ENCODE data around the gene C3orf52.

C3orf52 gene

DNA sequence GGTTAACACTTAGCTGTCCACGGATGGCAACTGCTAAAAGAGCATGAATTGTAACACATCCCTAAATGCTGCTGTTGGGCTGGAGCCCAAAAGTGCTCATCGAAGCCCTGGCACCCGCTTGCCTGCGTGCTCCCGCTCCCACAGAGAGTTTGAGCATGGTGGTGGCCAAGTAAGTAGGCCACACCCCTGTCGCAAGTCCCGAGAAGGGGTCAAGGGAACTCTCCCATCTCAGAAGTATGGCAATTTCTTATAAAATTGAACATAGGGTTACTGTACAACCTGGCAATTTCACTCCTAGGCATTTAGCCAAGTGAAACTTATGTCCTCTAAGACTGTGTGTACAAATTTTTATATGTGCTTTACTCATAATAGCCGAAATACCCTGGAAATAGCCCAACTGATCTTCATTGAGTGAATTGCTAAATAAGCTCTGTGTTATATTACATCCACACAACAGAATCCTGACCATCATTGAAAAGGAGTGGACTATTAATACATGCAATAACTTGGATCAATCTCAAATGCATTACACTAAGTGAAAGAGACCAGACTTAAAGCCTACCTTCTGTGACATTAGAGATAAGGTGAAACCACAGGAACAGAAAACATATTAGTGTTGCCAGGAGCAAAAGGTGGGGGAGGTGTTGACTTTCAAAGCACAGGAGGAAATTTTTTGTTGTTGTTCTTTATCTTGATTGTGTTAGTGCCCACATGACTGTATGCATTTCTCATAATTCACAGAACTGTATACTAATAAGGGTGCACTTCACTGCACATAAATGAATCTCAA is 48.3 kb downstream of the C3orf52 start:
- no peak for DNase-seq (ENCODE audit: low read depth in 2 of 3, low spot score in 1 of 3)

DNA sequence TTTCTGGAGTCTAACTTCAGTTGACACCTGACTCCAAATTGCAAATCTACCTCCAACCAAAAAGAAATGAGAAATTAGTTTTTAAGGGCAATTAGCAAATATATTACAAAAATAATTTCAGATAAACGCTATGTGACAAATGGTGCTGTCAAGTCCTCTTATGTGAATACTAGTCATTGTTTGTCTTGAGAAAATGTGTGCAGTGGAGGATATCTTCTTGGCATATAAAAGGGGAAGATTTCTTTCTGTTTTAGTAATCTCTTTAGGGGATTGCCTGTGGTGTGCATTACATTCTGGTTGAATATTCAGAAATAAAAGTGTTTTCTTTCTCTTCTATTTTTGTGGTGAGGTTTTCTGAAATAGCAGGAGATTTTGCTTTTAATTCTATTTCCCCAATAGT is 49.9 kb downstream of the C3orf52 start:
- DNase-seq (ENCODE audit: low read depth in 2 of 3, low spot score in 1 of 3) = no peak

DNA sequence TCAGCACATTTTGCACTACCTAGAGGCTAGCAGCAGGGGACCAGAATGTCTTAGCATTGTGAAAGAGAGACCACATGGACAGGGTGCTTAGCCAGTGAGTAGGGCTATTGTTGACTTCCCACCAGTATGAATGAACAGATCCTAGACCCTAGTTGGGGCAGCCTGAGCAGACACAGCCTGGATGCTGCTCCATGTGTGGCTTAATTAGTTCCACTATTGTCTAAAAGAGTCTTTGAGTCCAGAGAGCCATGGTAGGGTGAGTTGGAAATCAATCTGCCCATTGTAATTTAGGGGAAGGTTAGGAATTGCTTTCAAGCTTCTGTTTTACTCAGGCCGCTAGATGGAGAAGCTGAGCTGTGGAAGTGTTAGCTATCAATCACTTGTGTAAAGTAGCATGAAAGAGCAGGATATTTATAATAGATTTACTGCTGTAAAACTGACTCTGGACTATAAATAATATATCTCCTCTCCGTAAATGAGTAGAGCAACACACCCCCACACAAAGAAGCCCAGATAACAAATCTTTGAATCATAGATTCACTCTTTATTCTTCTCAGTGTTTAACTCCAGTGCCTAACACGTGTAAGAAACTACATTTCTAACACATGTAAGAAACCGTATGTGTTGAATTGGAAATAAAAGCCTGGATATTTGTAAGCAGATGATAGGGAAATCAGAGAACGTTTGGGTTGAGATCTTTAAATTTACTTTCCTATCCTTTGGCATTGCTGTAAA is 50.9 kb downstream of the C3orf52 start:
- peak in 1 of 3 donors; percentile 38 for DNase-seq (ENCODE audit: low read depth in 2 of 3, low spot score in 1 of 3)

DNA sequence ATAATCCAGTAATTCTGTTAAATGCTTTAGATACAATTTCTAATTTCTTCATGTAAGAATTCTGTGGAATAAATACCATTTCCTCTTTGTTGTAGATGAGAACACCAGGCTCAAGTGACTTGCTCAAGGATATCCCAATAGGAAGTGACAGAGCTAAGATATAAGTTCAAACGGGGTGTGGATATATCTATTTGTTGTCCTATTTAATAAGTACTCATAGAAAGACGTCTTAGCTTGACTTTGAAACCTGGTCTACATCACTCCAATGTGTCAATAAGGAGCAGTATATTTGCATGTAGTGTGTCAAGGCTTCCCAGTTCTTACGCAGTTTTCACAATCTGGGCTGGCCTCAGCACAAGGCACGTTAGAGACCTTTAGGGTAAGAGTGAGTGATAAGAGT is 51.6 kb downstream of the C3orf52 start:
- DNase-seq (ENCODE audit: low read depth in 2 of 3, low spot score in 1 of 3) = no peak

DNA sequence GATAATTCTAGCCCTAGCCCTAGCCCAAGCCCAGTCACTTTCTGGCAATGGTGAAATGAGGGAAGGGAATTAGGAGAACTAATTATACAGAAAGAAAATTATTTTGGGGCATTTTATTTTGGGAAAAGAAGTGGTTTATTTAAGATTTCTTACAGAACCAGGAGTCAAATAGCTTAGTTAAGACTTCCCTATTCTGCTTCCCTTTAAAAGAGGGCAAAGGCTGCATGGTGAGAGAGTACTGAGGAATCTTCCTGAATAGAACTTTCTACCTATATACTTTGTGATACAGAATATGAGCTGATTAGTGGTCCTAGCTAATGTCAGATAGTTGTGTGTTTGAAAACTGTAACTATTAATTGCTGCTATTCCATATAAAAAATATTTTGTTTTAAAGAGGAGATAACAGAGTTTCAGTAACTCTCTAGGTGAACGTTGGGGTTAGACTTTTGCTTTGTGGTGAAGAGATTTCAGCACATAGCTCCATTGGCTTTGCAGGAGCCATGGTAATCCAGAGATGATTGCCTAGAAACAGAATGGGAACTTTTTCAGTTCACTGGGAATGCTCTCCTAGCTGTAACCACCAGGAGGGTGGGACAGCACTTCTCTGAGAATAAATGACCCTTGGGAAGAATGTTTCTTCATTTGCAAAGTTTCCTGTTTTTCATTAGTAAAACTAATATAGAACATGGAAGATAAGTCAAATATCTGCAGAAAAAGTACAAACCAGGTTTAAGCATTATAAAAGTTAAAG is 52.2 kb downstream of the C3orf52 start:
- no peak for DNase-seq (ENCODE audit: low read depth in 2 of 3, low spot score in 1 of 3)

DNA sequence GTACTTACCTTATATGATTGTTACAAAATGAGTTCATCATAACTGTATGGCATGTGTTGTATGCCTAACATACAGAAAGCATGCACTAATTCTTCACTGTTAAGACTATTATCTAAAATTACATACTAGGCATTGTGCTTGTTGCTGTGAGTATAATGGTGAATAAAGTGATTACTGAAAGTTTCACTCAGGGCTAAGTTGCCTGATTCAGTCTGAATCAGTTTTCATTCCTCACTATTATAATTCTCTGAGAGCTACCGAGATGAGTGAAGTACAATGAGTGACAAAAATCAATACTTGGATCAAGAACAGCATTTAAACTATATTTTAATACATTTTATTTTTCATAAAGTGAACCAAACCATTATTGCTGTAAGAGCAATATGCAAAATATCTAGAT is 54.4 kb downstream of the C3orf52 start:
- no peak for DNase-seq (ENCODE audit: low read depth in 2 of 3, low spot score in 1 of 3)

DNA sequence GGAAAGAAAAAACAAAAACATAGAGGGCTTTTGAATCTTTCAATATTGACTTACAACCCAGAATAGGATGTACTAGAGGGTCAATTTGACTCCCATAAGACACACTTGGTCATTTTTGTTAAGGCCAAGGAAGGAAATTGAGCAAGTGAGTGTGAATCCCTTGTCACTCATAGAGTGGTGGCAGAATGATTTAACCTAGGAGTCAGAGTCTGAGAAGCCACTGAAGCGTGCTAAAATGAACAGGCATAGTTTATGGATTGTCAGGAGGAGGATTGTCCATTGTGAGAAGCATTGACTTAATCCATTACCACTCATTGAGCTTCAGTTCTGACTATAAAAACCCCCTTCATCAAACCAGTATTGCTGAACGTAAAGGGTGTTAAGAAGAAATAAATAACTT is 55.1 kb downstream of the C3orf52 start:
- no peak for DNase-seq (ENCODE audit: low read depth in 2 of 3, low spot score in 1 of 3)

DNA sequence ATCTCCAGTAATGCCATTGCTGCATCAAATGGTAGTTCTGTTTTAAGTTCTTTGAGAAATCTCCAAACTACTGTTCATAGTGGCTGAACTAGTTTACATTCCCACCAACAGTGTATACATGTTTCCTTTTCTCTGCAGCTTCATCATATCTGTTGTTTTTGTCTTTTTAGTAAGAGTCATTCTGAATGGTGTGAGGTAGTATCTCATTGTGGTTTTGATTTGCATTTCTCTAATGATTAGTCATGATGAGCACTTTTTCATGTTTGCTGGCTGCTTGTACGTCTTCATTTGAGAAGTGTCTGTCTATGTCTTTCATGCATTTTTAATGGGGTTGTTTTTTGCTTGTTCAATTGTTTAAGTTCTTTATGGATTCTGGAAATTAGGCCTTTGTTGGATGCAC is 57.1 kb downstream of the C3orf52 start:
- DNase-seq (ENCODE audit: low read depth in 2 of 3, low spot score in 1 of 3) = no peak

DNA sequence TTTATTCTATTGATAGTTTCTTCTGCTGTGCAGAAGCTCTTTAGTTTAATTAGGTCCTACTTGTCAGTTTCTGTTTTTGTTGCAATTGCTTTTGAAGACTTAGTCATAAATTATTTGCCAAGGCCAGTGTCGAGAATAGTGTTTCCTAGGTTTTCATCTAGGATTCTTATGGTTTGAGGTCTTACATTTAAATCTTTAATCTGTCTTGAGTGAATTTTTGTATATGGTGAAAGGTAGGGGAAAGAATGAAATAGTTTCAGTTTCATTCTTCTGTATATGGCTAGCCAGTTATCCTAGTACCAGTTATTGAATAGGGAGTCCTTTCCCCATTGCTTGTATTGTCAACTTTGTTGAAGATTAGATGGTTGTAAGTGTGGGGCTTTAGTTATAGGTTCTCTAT is 57.5 kb downstream of the C3orf52 start:
- no peak for DNase-seq (ENCODE audit: low read depth in 2 of 3, low spot score in 1 of 3)

DNA sequence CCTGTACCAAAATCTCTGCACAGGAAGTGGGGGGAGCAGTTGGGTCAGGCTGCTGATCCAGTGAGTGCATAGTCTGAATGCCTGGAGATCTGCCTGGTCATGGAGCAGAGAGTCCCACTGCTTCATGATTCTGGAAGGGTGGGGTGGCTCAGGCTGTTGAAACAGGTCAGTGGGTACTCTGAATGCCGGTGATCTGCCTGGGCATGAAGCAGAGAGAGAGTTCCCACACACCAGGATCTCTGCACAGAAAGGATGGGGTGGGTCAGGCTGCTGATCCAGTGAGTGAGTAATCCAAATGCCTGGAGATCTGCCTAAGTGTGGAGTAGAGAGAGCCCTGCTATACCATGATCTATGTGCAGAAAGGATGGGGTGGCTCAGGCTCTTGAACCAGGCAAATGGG is 62.9 kb downstream of the C3orf52 start:
- DNase-seq (ENCODE audit: low read depth in 2 of 3, low spot score in 1 of 3) = no peak

DNA sequence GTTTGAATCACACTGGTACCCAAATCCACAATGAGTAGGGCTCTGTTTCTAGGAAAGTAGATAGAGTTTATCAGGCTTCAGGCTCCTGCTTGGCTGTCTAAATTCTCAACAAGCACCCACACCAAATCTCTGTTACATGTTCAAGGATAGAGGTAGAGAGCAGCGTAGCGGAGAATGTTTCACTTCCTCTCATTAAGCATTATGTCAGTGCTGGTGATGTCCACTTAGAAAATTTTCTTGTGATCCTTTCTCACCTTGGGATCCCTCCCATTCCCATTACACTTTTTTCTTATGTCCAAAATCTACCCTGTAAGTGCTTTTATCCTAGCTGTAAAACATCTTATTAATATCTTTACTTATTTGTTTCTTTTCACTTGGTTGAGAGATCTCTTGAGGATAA is 81.6 kb downstream of the C3orf52 start:
- no peak for DNase-seq (ENCODE audit: low read depth in 2 of 3, low spot score in 1 of 3)

Measured in stimulated activated CD4-positive, alpha-beta T cell treated with anti-CD3 and anti-CD28 coated beads, Interleukin-12 subunit alpha, Interleukin-12 subunit beta, amount 100 ng/mL, for 48 hours (primary cell).